ENCODE data around the gene ZNF776. TPM values are rescaled to one million over a fixed set of nuclear protein-coding genes. Genes with fewer than 3 reads are reported as not detected.

Gene ZNF776
- total RNA-seq, 1 experiment from 2014 or later, result 17.3 TPM

GRCh38 chr19:57802269-57802668, 55.7 kb downstream of the ZNF776 start:
- H3K9me2 ChIP-seq (replicated peaks; ENCODE audit: low read length), result no peaks in the 10 kb centered on the region
- H3K4me2 ChIP-seq (ENCODE audit: low read length), result peak overlapping the region; percentile 9; the same call in 1 of the 2 replicates
- peaks cover 40% of the 10 kb centered on the region for H3K4me1 ChIP-seq (ENCODE audit: insufficient read depth, low read length)
- no peaks in the 10 kb centered on the region for H3F3A ChIP-seq (ENCODE audit: low read length, unreplicated experiment)
- DNase-seq (no peak), ATAC-seq (no peak)
- H3K36me3 ChIP-seq (ENCODE audit: low read depth, low read length), result peaks cover 6% of the 10 kb centered on the region
- H3K27me3 ChIP-seq (ENCODE audit: low read length), result no peaks in the 10 kb centered on the region
- ChIA-PET POLR2A (ENCODE audit: unreplicated experiment) (interaction anchor here (0.6 kb wide), 1 partner anchor 13 kb away, joined by 3 read pairs; no protein-coding TSS in a partner anchor), CTCF (interaction anchor here (0.5 kb wide), 1 partner anchor 14 kb away, joined by 3 read pairs; no protein-coding TSS in a partner anchor)
- BruUV-seq (replicated peaks), result no TSS peak
- H2AFZ ChIP-seq (ENCODE audit: low read length), result no peak overlapping the region
- H3K27ac ChIP-seq (ENCODE audit: low read length), result peak overlapping the region; percentile 21
- H3K79me2 ChIP-seq (ENCODE audit: low read length), result peaks cover 15% of the 10 kb centered on the region; the same call in 1 of the 2 replicates
- no peaks in the 10 kb centered on the region for H4K20me1 ChIP-seq (ENCODE audit: low read length)
- H3K9me3 ChIP-seq (ENCODE audit: low read length), result no peaks in the 10 kb centered on the region
- intact Hi-C loops (cut with micrococcal nuclease), result loop anchor here (5.0 kb wide), 1 partner anchor 35 kb away; the partner anchor contains the start of gene ZNF586
- no peak for TF ChIP-seq EZH2phosphoT487 (IDR thresholded peaks at IDR 0.05; ENCODE audit: borderline replicate concordance, low read length)
- no peak for TF ChIP-seq CTCF (conservative IDR thresholded peaks at IDR 0.05; ENCODE audit: low read depth, low read length)
- TF ChIP-seq EZH2 (IDR thresholded peaks at IDR 0.05; ENCODE audit: low read length, unreplicated experiment), result no peak
- H3K4me3 ChIP-seq (ENCODE audit: low read length), result no peak overlapping the region
- H3K9ac ChIP-seq (ENCODE audit: low read length), result no peak overlapping the region

DNA sequence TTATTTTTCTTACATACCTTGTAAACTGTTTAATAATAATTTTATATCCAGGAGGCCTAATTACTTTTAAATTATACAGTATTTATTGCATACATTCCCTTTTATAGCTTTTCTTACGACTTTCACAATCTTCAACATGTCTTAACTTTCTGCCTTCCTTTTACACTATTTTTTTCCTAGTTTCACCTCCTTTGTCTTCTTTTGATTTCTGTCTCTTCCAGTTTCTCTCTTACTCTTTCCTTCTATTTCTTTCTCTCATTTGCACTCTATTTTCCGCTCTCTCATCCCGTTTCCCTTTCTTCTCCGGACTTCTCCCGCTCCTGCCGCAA, 56.6 kb downstream of the ZNF776 start:
- POLR2A ChIA-PET (ENCODE audit: unreplicated experiment), result no interaction called here
- BruUV-seq (replicated peaks), result no TSS peak
- Histone ChIP-seq H3K27me3 (ENCODE audit: low read length) (no peaks in the 10 kb centered on the region), H3K9me3 (ENCODE audit: low read length) (no peaks in the 10 kb centered on the region), H3K4me1 (ENCODE audit: insufficient read depth, low read length) (peaks cover 40% of the 10 kb centered on the region), H4K20me1 (ENCODE audit: low read length) (no peaks in the 10 kb centered on the region), H3K79me2 (ENCODE audit: low read length) (peaks cover 16% of the 10 kb centered on the region; the same call in 1 of the 2 replicates), H3K36me3 (ENCODE audit: low read depth, low read length) (peaks cover 7% of the 10 kb centered on the region), H3K4me2 (ENCODE audit: low read length) (peak overlapping the region; percentile 82), H2AFZ (ENCODE audit: low read length) (peak overlapping the region; percentile 70), H3F3A (ENCODE audit: low read length, unreplicated experiment) (no peaks in the 10 kb centered on the region), H3K4me3 (ENCODE audit: low read length) (peak overlapping the region; percentile 62), H3K27ac (ENCODE audit: low read length) (peak overlapping the region; percentile 64), H3K9me2 (replicated peaks; ENCODE audit: low read length) (no peaks in the 10 kb centered on the region), H3K9ac (ENCODE audit: low read length) (peak overlapping the region; percentile 39)
- TF ChIP-seq CTCF (conservative IDR thresholded peaks at IDR 0.05; ENCODE audit: low read depth, low read length) (no peak), EZH2 (IDR thresholded peaks at IDR 0.05; ENCODE audit: low read length, unreplicated experiment) (no peak), EZH2phosphoT487 (IDR thresholded peaks at IDR 0.05; ENCODE audit: borderline replicate concordance, low read length) (no peak)
- CTCF ChIA-PET, result no interaction called here
- intact Hi-C loops (cut with micrococcal nuclease), result loop anchor here (5.0 kb wide), 1 partner anchor 36 kb away; the partner anchor contains the start of gene ZNF586
- ATAC-seq, result peak; percentile 2; the same call in 1 of the 2 replicates
- no peak for DNase-seq

- intact Hi-C loops (cut with micrococcal nuclease), result loop anchor here (5.0 kb wide), 1 partner anchor 36 kb away; the partner anchor contains the start of gene ZNF586
- TF ChIP-seq CTCF (conservative IDR thresholded peaks at IDR 0.05; ENCODE audit: low read depth, low read length), result no peak
- no peak for TF ChIP-seq EZH2phosphoT487 (IDR thresholded peaks at IDR 0.05; ENCODE audit: borderline replicate concordance, low read length)
- no peak for TF ChIP-seq EZH2 (IDR thresholded peaks at IDR 0.05; ENCODE audit: low read length, unreplicated experiment)
- Histone ChIP-seq H2AFZ (ENCODE audit: low read length) (peak overlapping the region; percentile 70), H3K4me2 (ENCODE audit: low read length) (peak overlapping the region; percentile 82), H3K4me1 (ENCODE audit: insufficient read depth, low read length) (peaks cover 40% of the 10 kb centered on the region), H3F3A (ENCODE audit: low read length, unreplicated experiment) (no peaks in the 10 kb centered on the region), H3K36me3 (ENCODE audit: low read depth, low read length) (peaks cover 11% of the 10 kb centered on the region), H3K27ac (ENCODE audit: low read length) (peak overlapping the region; percentile 64), H3K9me3 (ENCODE audit: low read length) (no peaks in the 10 kb centered on the region), H3K9me2 (replicated peaks; ENCODE audit: low read length) (no peaks in the 10 kb centered on the region), H3K79me2 (ENCODE audit: low read length) (peaks cover 19% of the 10 kb centered on the region; the same call in 1 of the 2 replicates), H3K9ac (ENCODE audit: low read length) (peak overlapping the region; percentile 39), H3K4me3 (ENCODE audit: low read length) (peak overlapping the region; percentile 62), H4K20me1 (ENCODE audit: low read length) (no peaks in the 10 kb centered on the region), H3K27me3 (ENCODE audit: low read length) (no peaks in the 10 kb centered on the region)
- ChIA-PET POLR2A (ENCODE audit: unreplicated experiment) (no interaction called here), CTCF (no interaction called here)
- no TSS peak for BruUV-seq (replicated peaks)
- DNase-seq, result peak; percentile 54
- ATAC-seq, result peak; percentile 29
Observed at GRCh38 chr19:57803594-57804325, 57.1 kb downstream of the ZNF776 start.
